Osteocyte (in vitro differentiated cells): ENCODE results near the gene RPS19BP1. TPM values are rescaled to one million over a fixed set of nuclear protein-coding genes. Genes with fewer than 3 reads are reported as not detected.

ENCODE experiments used
- DNase-seq: peaks from one replicate; pipeline ENCODE4 v3.0.0; 2021; ENCODE audit warnings: mixed read lengths; ENCODE audit not compliant: unreplicated experiment; ENCODE audit errors: extremely low spot score
- H3K27ac Mint-ChIP-seq: one replicate; pipeline ENCODE4 v1.8.0; 2021; ENCODE audit warnings: mild to moderate bottlenecking, mixed read lengths; ENCODE audit not compliant: unreplicated experiment
- H3K27me3 Mint-ChIP-seq: one replicate; pipeline ENCODE4 v1.8.0; 2021; ENCODE audit warnings: mixed read lengths; ENCODE audit not compliant: unreplicated experiment
- H3K36me3 Mint-ChIP-seq: one replicate; pipeline ENCODE4 v1.8.0; 2021; ENCODE audit warnings: mixed read lengths; ENCODE audit not compliant: unreplicated experiment
- H3K4me1 Mint-ChIP-seq: one replicate; pipeline ENCODE4 v1.8.0; 2021; ENCODE audit warnings: mixed read lengths; ENCODE audit not compliant: unreplicated experiment
- H3K4me3 Mint-ChIP-seq: one replicate; pipeline ENCODE4 v1.8.0; 2021; ENCODE audit warnings: mild to moderate bottlenecking, moderate library complexity, mixed read lengths; ENCODE audit not compliant: unreplicated experiment
- H3K9me3 Mint-ChIP-seq: one replicate; pipeline ENCODE4 v1.8.0; 2021; ENCODE audit warnings: mixed read lengths; ENCODE audit not compliant: unreplicated experiment
- total RNA-seq: library from RNA; stranded (reverse); gene quantifications from 2 replicates; pipeline ENCODE4 v1.2.1, GENCODE V29; 2021
- TF ChIP-seq, protein P1 (sequence below): fragments of 200-600 bp; sonication (generic); IDR thresholded peaks from 2 replicates; pipeline ENCODE4 v1.5.0; 2021; ENCODE audit warnings: antibody characterized with exemption, mild to moderate bottlenecking, moderate library complexity

Gene RPS19BP1
- total RNA-seq, 1 donor from 2014 or later, result 53.1 TPM

DNA sequence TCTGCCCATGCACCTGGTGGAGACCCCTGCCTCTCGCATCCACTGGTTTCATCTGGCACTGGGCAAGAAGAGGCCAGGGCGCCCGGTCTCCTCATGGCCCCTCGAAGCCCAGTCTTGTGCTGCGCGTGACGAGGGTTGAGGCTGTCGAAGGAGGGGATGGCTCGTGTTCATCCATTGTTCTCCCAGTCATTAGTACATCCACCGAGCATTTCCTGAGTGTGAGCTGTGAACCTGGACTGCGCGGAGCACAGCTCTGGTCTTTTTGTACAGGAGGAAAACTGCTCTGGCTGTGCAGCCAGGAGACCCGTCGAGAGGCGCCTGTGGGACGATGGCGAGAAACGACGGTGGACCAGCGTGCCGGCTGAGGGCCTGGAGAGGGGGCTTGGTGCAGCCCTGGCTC lies 44.8 kb upstream of the RPS19BP1 start:
- Mint-ChIP-seq H3K27me3 (peaks cover 9% of the 10 kb centered on the region), H3K4me1 (peaks cover 16% of the 10 kb centered on the region), H3K9me3 (no peaks in the 10 kb centered on the region), H3K36me3 (no peaks in the 10 kb centered on the region), H3K27ac (no peak overlapping the region), H3K4me3 (no peak overlapping the region)
- no peak for DNase-seq
- TF ChIP-seq, protein P1, sequence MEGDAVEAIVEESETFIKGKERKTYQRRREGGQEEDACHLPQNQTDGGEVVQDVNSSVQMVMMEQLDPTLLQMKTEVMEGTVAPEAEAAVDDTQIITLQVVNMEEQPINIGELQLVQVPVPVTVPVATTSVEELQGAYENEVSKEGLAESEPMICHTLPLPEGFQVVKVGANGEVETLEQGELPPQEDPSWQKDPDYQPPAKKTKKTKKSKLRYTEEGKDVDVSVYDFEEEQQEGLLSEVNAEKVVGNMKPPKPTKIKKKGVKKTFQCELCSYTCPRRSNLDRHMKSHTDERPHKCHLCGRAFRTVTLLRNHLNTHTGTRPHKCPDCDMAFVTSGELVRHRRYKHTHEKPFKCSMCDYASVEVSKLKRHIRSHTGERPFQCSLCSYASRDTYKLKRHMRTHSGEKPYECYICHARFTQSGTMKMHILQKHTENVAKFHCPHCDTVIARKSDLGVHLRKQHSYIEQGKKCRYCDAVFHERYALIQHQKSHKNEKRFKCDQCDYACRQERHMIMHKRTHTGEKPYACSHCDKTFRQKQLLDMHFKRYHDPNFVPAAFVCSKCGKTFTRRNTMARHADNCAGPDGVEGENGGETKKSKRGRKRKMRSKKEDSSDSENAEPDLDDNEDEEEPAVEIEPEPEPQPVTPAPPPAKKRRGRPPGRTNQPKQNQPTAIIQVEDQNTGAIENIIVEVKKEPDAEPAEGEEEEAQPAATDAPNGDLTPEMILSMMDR, result no peak

DNA sequence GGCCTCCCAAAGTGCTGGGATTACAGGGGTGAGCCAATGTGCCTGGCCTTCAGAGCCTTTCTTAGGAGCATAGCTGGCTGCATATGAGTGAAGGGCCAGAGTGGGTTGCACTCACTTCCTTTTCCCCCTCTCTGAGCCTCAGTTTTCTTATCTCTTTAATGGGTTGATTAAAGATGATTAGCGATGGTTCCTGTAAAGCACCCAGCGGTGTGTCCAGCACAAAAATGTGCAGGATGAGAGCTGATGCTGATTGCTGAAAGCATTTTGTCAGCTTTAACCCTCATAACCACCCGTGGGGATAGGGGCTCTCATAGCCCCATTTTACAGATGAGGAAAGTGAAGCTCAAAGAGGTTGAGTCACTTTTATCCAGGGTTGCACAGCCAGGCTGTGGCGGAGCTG lies 43.5 kb upstream of the RPS19BP1 start:
- no peaks in the 10 kb centered on the region for H3K36me3 Mint-ChIP-seq
- peaks cover 16% of the 10 kb centered on the region for H3K4me1 Mint-ChIP-seq
- TF ChIP-seq, protein P1, result no peak
- peaks cover 14% of the 10 kb centered on the region for H3K27me3 Mint-ChIP-seq
- H3K27ac Mint-ChIP-seq, result no peak overlapping the region
- no peak for DNase-seq
- H3K9me3 Mint-ChIP-seq, result no peaks in the 10 kb centered on the region
- no peak overlapping the region for H3K4me3 Mint-ChIP-seq

DNA sequence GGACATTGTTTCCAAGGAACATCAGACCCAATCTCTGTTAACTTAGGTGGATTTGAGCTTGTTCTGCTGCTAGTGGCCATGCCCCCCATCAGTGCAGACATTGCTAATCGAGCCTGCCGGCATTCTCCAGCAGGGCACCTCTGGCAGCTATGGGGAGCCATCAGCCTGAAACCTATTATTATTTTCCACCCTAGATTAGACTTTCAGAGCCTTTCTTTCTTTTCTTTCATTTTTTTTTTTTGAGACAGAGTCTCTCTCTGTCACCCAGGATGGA lies 42.9 kb upstream of the RPS19BP1 start:
- H3K4me3 Mint-ChIP-seq, result no peak overlapping the region
- H3K27me3 Mint-ChIP-seq, result peaks cover 14% of the 10 kb centered on the region
- TF ChIP-seq, protein P1, result no peak
- no peaks in the 10 kb centered on the region for H3K36me3 Mint-ChIP-seq
- DNase-seq, result no peak
- H3K4me1 Mint-ChIP-seq, result peaks cover 16% of the 10 kb centered on the region
- H3K27ac Mint-ChIP-seq, result no peak overlapping the region
- no peaks in the 10 kb centered on the region for H3K9me3 Mint-ChIP-seq

DNA sequence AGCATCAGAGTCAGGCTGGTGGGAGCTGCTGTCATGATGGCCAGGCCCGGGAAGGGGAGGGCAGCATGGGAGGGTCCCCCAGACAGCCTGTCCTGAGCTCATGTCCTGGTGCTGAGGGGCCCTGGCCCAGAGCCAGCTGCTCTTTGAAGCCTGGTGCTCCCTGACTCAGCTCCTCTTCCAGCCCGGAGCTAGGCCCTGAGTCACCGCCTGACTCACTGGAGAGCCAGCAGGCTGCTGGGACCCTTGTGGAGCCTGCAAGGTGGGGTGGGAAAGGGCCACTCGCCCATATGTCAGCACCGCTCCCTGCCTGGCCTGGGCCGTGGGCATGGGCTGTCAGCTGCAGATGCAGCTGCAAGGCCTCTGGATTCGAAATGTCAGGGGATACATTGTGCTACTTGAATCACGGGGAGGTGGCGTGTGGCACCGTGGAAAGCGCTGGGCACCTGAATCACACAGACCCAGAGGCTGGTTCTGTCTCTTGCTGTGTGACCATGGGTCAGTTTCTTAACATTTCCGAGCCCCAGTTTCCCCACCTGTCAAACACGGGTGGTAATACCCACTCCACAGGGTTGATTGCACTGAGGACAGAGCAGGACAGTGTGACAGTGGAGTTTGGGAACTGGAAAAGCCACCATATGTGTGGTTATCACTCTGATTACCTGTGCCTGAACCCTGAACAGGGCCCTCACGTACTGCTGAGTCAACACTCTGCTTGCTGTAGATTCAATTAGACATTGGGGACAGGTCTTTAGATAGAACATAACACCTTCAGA lies 42.4 kb upstream of the RPS19BP1 start:
- DNase-seq, result no peak
- H3K36me3 Mint-ChIP-seq, result no peaks in the 10 kb centered on the region
- H3K4me3 Mint-ChIP-seq, result no peak overlapping the region
- peaks cover 11% of the 10 kb centered on the region for H3K4me1 Mint-ChIP-seq
- TF ChIP-seq, protein P1, result no peak
- no peak overlapping the region for H3K27ac Mint-ChIP-seq
- no peaks in the 10 kb centered on the region for H3K9me3 Mint-ChIP-seq
- H3K27me3 Mint-ChIP-seq, result peaks cover 14% of the 10 kb centered on the region

DNA sequence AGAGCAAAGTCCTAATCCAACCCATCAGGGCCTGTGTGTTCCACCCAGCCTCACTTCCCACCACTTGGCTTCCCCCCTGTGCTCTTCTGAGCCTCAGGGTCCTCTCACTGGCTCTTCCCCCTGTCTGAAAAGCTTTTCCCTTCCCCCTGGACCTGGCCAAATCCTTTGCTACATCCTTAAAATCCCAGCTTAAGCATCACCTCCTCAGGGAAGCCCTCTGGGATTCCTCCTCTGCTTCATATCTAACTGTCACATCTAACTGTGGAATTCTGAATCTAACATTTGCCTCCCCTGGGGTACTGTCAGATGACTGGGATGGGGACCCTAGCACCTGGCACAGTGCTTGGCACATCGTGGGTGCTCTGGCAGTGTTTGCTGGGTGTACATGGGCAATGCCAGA lies 39.0 kb upstream of the RPS19BP1 start:
- Mint-ChIP-seq H3K36me3 (no peaks in the 10 kb centered on the region), H3K9me3 (no peaks in the 10 kb centered on the region), H3K4me3 (no peak overlapping the region), H3K27ac (no peak overlapping the region), H3K4me1 (peaks cover 9% of the 10 kb centered on the region), H3K27me3 (peaks cover 8% of the 10 kb centered on the region)
- DNase-seq, result no peak
- TF ChIP-seq, protein P1, result no peak
